ENCODE results near the gene UBE2V1. TPM values are rescaled to one million over a fixed set of nuclear protein-coding genes. Genes with fewer than 3 reads are reported as not detected.

UBE2V1 gene
- total and polyA plus RNA-seq, 3 experiments from 2014 or later: 160 to 183 (median 176) TPM

- ChIA-PET CTCF (interaction anchor here (0.8 kb wide), 1 partner anchor 13 kb away, joined by 3 read pairs; no protein-coding TSS in a partner anchor), POLR2A (no interaction called here)
- no peaks in the 10 kb centered on the region for H3K36me3 ChIP-seq (ENCODE audit: insufficient read depth, low read length)
- Mint-ChIP-seq H3K4me3 (no peak overlapping the region), H3K9me3 (peaks cover 0 to 5% (median 2%) of the 10 kb centered on the region in 5 donors), H3K27me3 (peaks cover 9% of the 10 kb centered on the region in 2 donors), H3K36me3 (peaks cover 0 to 6% (median 0%) of the 10 kb centered on the region in 3 donors), H3K4me1 (peaks cover 0 to 3% (median 0%) of the 10 kb centered on the region in 3 donors), H3K27ac (peak overlapping the region in 1 of 8 donors; percentile 10)
- H3K4me1 ChIP-seq (ENCODE audit: insufficient read depth, low read length): no peaks in the 10 kb centered on the region
- H3K4me3 ChIP-seq (ENCODE audit: low read length): no peak overlapping the region
- no peaks in the 10 kb centered on the region for H3K27me3 ChIP-seq (ENCODE audit: insufficient read depth, low read length, poor library complexity, severe bottlenecking)
- no peak overlapping the region for H3K27ac ChIP-seq (ENCODE audit: low read depth, low read length)
- H3K9me3 ChIP-seq (ENCODE audit: low read length): no peaks in the 10 kb centered on the region
- DNase-seq: no peak
Measured at GRCh38 chr20:50041246-50041873, 71.6 kb downstream of the UBE2V1 start.

GRCh38 chr20:50040432-50041245 lies 72.3 kb downstream of the UBE2V1 start:
- peaks cover 2 to 3% of the 10 kb centered on the region in 2 donors for H3K27me3 Mint-ChIP-seq
- peaks cover 0 to 1% (median 0%) of the 10 kb centered on the region in 5 donors for H3K9me3 Mint-ChIP-seq
- no peaks in the 10 kb centered on the region for H3K27me3 ChIP-seq (ENCODE audit: insufficient read depth, low read length, poor library complexity, severe bottlenecking)
- no peak overlapping the region for H3K4me3 Mint-ChIP-seq
- H3K4me3 ChIP-seq (ENCODE audit: low read length): no peak overlapping the region
- peaks cover 0 to 1% (median 0%) of the 10 kb centered on the region in 3 donors for H3K36me3 Mint-ChIP-seq
- no peak overlapping the region for H3K27ac Mint-ChIP-seq
- POLR2A ChIA-PET: no interaction called here
- CTCF ChIA-PET: interaction anchor here (0.8 kb wide), 1 partner anchor 12 kb away, joined by 3 read pairs; no protein-coding TSS in a partner anchor
- no peaks in the 10 kb centered on the region for H3K36me3 ChIP-seq (ENCODE audit: insufficient read depth, low read length)
- H3K9me3 ChIP-seq (ENCODE audit: low read length): no peaks in the 10 kb centered on the region
- H3K27ac ChIP-seq (ENCODE audit: low read depth, low read length): no peak overlapping the region
- no peaks in the 10 kb centered on the region for H3K4me1 ChIP-seq (ENCODE audit: insufficient read depth, low read length)
- H3K4me1 Mint-ChIP-seq: peaks cover 0 to 3% (median 0%) of the 10 kb centered on the region in 3 donors
- no peak for DNase-seq

DNA sequence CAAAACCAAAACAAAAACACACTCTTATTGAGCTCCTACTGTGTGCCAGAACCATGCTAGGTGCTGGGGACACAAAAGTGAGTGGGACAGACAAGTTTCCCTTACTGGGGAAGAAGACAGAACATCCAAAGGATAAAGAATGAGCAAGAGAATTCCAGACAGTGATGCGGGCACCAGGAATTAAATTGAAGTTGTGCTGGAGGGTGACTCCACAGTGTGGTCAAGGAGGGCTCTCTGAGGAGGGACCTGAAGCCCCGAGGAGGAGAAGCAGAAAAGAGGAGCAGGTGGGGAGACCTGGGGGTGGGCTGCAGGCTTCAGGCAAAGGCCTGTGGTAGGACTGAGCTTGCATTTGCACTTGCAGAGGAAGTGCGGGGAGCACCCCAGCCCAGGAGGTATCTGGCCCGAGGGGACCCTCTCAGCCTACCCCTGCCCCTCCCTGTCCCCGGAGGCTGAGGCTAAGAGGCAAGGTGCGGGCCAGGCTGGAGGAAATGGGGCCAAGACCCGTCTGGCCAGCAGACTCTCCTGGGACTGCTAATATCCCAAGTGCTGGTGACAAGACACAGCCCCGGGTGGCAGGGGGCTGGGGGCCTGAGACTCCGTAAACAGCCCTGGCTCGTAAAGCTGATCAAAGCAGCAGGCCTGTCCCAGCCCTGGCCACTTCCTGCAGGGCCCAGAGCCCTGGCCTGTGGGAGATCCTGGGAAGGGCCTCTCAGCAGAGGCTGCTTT lies 73.1 kb downstream of the UBE2V1 start:
- no peaks in the 10 kb centered on the region for H3K4me1 ChIP-seq (ENCODE audit: insufficient read depth, low read length)
- Mint-ChIP-seq H3K9me3 (no peaks in the 10 kb centered on the region), H3K27me3 (peaks cover 0 to 3% of the 10 kb centered on the region in 2 donors), H3K4me1 (peaks cover 0 to 3% (median 0%) of the 10 kb centered on the region in 3 donors), H3K4me3 (no peak overlapping the region), H3K27ac (no peak overlapping the region), H3K36me3 (no peaks in the 10 kb centered on the region)
- H3K9me3 ChIP-seq (ENCODE audit: low read length): no peaks in the 10 kb centered on the region
- H3K4me3 ChIP-seq (ENCODE audit: low read length): no peak overlapping the region
- H3K27ac ChIP-seq (ENCODE audit: low read depth, low read length): no peak overlapping the region
- H3K36me3 ChIP-seq (ENCODE audit: insufficient read depth, low read length): no peaks in the 10 kb centered on the region
- DNase-seq: no peak
- CTCF ChIA-PET: no interaction called here
- POLR2A ChIA-PET: no interaction called here
- no peaks in the 10 kb centered on the region for H3K27me3 ChIP-seq (ENCODE audit: insufficient read depth, low read length, poor library complexity, severe bottlenecking)

DNA sequence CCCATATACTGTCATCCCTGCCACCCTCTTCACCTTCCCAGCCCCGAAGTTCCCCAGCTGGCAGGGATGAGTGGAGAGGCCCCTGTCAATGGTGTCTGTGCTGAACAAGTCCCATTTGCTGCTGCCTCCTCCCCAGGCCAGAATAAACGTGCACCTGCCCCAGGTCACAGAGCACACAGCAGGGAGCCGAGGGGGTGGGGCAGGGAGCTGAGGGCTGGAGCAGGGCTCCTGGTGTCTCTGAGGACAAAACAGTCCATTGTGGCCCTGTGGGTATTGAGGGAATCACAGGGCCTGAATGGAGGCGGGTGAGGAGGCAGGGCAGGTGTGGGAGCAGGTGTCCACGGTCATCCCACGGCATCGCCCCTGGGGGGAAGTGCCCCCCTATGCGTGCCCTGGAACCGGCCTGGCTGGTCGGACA lies 74.4 kb downstream of the UBE2V1 start:
- Mint-ChIP-seq H3K27me3 (peaks cover 0 to 3% of the 10 kb centered on the region in 2 donors), H3K4me1 (peaks cover 0 to 3% (median 0%) of the 10 kb centered on the region in 3 donors), H3K9me3 (no peaks in the 10 kb centered on the region), H3K36me3 (no peaks in the 10 kb centered on the region), H3K27ac (no peak overlapping the region), H3K4me3 (no peak overlapping the region)
- no peaks in the 10 kb centered on the region for H3K36me3 ChIP-seq (ENCODE audit: insufficient read depth, low read length)
- POLR2A ChIA-PET: no interaction called here
- no peak overlapping the region for H3K27ac ChIP-seq (ENCODE audit: low read depth, low read length)
- CTCF ChIA-PET: no interaction called here
- no peak for DNase-seq
- no peaks in the 10 kb centered on the region for H3K9me3 ChIP-seq (ENCODE audit: low read length)
- no peaks in the 10 kb centered on the region for H3K4me1 ChIP-seq (ENCODE audit: insufficient read depth, low read length)
- H3K4me3 ChIP-seq (ENCODE audit: low read length): no peak overlapping the region
- no peaks in the 10 kb centered on the region for H3K27me3 ChIP-seq (ENCODE audit: insufficient read depth, low read length, poor library complexity, severe bottlenecking)

- DNase-seq: no peak
- no peak overlapping the region for H3K4me3 Mint-ChIP-seq
- H3K9me3 ChIP-seq (ENCODE audit: low read length): no peaks in the 10 kb centered on the region
- peaks cover 0 to 3% (median 0%) of the 10 kb centered on the region in 3 donors for H3K4me1 Mint-ChIP-seq
- H3K27me3 ChIP-seq (ENCODE audit: insufficient read depth, low read length, poor library complexity, severe bottlenecking): no peaks in the 10 kb centered on the region
- CTCF ChIA-PET: no interaction called here
- POLR2A ChIA-PET: no interaction called here
- peaks cover 0 to 3% of the 10 kb centered on the region in 2 donors for H3K27me3 Mint-ChIP-seq
- H3K4me3 ChIP-seq (ENCODE audit: low read length): no peak overlapping the region
- H3K36me3 ChIP-seq (ENCODE audit: insufficient read depth, low read length): no peaks in the 10 kb centered on the region
- H3K27ac ChIP-seq (ENCODE audit: low read depth, low read length): no peak overlapping the region
- no peaks in the 10 kb centered on the region for H3K36me3 Mint-ChIP-seq
- no peaks in the 10 kb centered on the region for H3K4me1 ChIP-seq (ENCODE audit: insufficient read depth, low read length)
- H3K9me3 Mint-ChIP-seq: no peaks in the 10 kb centered on the region
- H3K27ac Mint-ChIP-seq: peak overlapping the region in 1 of 8 donors; percentile 44
Measured at GRCh38 chr20:50038169-50038568, 74.8 kb downstream of the UBE2V1 start.

GRCh38 chr20:50037575-50037974 lies 75.4 kb downstream of the UBE2V1 start:
- H3K4me1 Mint-ChIP-seq: peaks cover 0 to 3% (median 0%) of the 10 kb centered on the region in 3 donors
- no peak overlapping the region for H3K4me3 Mint-ChIP-seq
- H3K4me1 ChIP-seq (ENCODE audit: insufficient read depth, low read length): no peaks in the 10 kb centered on the region
- no peaks in the 10 kb centered on the region for H3K27me3 ChIP-seq (ENCODE audit: insufficient read depth, low read length, poor library complexity, severe bottlenecking)
- H3K27ac ChIP-seq (ENCODE audit: low read depth, low read length): no peak overlapping the region
- no peaks in the 10 kb centered on the region for H3K36me3 Mint-ChIP-seq
- CTCF ChIA-PET: interaction anchor here (0.8 to 1.8 kb wide), 2 partner anchors 34 to 47 kb away, joined by 3 to 6 read pairs; no protein-coding TSS in a partner anchor
- H3K9me3 Mint-ChIP-seq: no peaks in the 10 kb centered on the region
- H3K36me3 ChIP-seq (ENCODE audit: insufficient read depth, low read length): no peaks in the 10 kb centered on the region
- no peak for DNase-seq
- POLR2A ChIA-PET: no interaction called here
- H3K27me3 Mint-ChIP-seq: peaks cover 0 to 3% of the 10 kb centered on the region in 2 donors
- H3K27ac Mint-ChIP-seq: no peak overlapping the region
- no peaks in the 10 kb centered on the region for H3K9me3 ChIP-seq (ENCODE audit: low read length)
- no peak overlapping the region for H3K4me3 ChIP-seq (ENCODE audit: low read length)

- Mint-ChIP-seq H3K27ac (no peak overlapping the region), H3K4me1 (peaks cover 0 to 3% (median 0%) of the 10 kb centered on the region in 3 donors), H3K27me3 (peaks cover 0 to 3% of the 10 kb centered on the region in 2 donors), H3K36me3 (no peaks in the 10 kb centered on the region), H3K4me3 (no peak overlapping the region), H3K9me3 (no peaks in the 10 kb centered on the region)
- ChIA-PET CTCF (interaction anchor here (0.8 to 1.8 kb wide), 3 partner anchors 34 to 48 kb away, joined by 3 to 6 read pairs (median 4); no protein-coding TSS in a partner anchor), POLR2A (no interaction called here)
- Histone ChIP-seq H3K4me3 (ENCODE audit: low read length) (no peak overlapping the region), H3K9me3 (ENCODE audit: low read length) (no peaks in the 10 kb centered on the region), H3K27ac (ENCODE audit: low read depth, low read length) (no peak overlapping the region), H3K27me3 (ENCODE audit: insufficient read depth, low read length, poor library complexity, severe bottlenecking) (no peaks in the 10 kb centered on the region), H3K36me3 (ENCODE audit: insufficient read depth, low read length) (no peaks in the 10 kb centered on the region), H3K4me1 (ENCODE audit: insufficient read depth, low read length) (no peaks in the 10 kb centered on the region)
- DNase-seq: no peak
Measured at GRCh38 chr20:50037123-50037522, 75.8 kb downstream of the UBE2V1 start.
